HG03354 (cell line): Measurements from ENCODE around the gene TSPAN10.
A peak's percentile ranks its signal among the peaks of the same experiment; 100 is the strongest.
"Not testable (repeated sequence)": the region's sequence is repeated elsewhere in the genome, so short reads cannot be mapped to it uniquely, and the experiment has no call there.

Experiments
- ATAC-seq: cut with Tn5 transposase; IDR thresholded peaks from one replicate; pipeline ENCODE4 v1.9.1; 2021; ENCODE audit warnings: mild to moderate bottlenecking; ENCODE audit not compliant: unreplicated experiment, poor library complexity, severe bottlenecking

The TSPAN10 gene

GRCh38 chr17:81656835-81657234 lies 19.8 kb downstream of the TSPAN10 start:
- ATAC-seq: no peak

GRCh38 chr17:81659038-81659437 lies 22.0 kb downstream of the TSPAN10 start:
- no peak for ATAC-seq

- ATAC-seq: no peak
Measured at GRCh38 chr17:81660441-81660840, 23.4 kb downstream of the TSPAN10 start.

GRCh38 chr17:81662002-81662401 lies 25.0 kb downstream of the TSPAN10 start:
- ATAC-seq: no peak

GRCh38 chr17:81664051-81664470 lies 27.1 kb downstream of the TSPAN10 start:
- ATAC-seq: no peak

- ATAC-seq: peak; percentile 4
Measured at GRCh38 chr17:81665205-81666091, 28.5 kb downstream of the TSPAN10 start.

GRCh38 chr17:81666092-81666341 lies 29.0 kb downstream of the TSPAN10 start:
- peak; percentile 14 for ATAC-seq

- peak; percentile 93 for ATAC-seq
Measured at GRCh38 chr17:81666342-81667191, 29.6 kb downstream of the TSPAN10 start, which contains the start of the genes CCDC137 and OXLD1. CCDC137 (plus strand) TSS chr17:81666737; CDS start chr17:81666767, 30 bp downstream. OXLD1 (minus strand) TSS chr17:81666605; CDS start chr17:81666577, 28 bp downstream.

- ATAC-seq: no peak
Measured at GRCh38 chr17:81667754-81668153, 30.8 kb downstream of the TSPAN10 start.

- no peak for ATAC-seq
Measured at GRCh38 chr17:81672504-81672903, 35.5 kb downstream of the TSPAN10 start.

- no peak for ATAC-seq
Measured at GRCh38 chr17:81672954-81673353, 36.0 kb downstream of the TSPAN10 start.

GRCh38 chr17:81673561-81674258 lies 36.7 kb downstream of the TSPAN10 start:
- no peak for ATAC-seq

GRCh38 chr17:81675515-81676221 lies 38.7 kb downstream of the TSPAN10 start:
- ATAC-seq: not testable (repeated sequence)

GRCh38 chr17:81676906-81677305 lies 39.9 kb downstream of the TSPAN10 start:
- no peak for ATAC-seq

GRCh38 chr17:81680150-81680549 lies 43.2 kb downstream of the TSPAN10 start:
- ATAC-seq: no peak

GRCh38 chr17:81681672-81682071 lies 44.7 kb downstream of the TSPAN10 start:
- no peak for ATAC-seq

GRCh38 chr17:81682565-81683207 lies 45.7 kb downstream of the TSPAN10 start:
- ATAC-seq: no peak

- ATAC-seq: peak; percentile 15
Measured at GRCh38 chr17:81683208-81683583, 46.2 kb downstream of the TSPAN10 start.
